NCI-H1048 (cell line): ENCODE measurements around the gene BZW2.

ENCODE experiments used
- DNase-seq: peaks from one replicate; lab custom pipeline; 2025; lab: John Stamatoyannopoulos, UW

BZW2 gene

GRCh38 chr7:16718111-16718656 is 72.2 kb downstream of the BZW2 start:
- DNase-seq, result no peak

DNA sequence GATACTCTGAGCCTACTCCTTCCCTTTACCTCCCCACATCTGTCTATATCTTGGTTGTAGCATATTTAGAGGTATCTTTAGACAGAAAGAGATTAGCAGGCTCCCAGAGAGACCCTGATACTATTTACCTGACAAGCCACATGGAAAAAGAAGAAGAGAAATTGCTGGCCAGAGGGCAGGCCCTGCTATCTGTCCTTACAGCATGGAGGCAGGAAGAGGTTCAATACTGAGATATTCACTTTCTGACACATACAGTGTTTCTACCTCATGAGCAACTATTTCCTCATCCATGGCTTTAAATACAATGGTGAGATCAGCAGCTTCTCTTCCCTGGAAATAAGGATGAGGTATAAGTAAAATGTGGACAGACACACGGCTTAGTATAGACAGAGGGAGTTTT is 73.7 kb downstream of the BZW2 start:
- DNase-seq, result no peak

DNA sequence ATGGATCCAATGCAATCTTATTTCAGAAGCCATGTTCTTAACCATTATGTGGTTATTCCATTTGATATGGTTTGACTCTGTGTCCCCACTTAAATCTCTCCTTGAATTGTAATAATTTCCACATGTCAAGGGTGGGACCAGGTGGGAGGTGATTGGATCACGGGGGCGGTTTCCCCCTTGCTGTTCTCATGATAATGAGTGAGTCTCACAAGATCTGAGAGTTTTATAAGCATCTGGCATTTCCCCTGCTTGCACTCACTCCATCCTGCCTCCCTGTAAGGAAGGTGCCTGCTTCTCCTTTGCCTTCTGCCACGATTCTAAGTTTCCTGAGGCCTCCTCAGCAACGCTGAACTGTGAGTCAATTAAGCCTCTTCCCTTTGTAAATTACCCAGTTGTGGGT is 75.6 kb downstream of the BZW2 start:
- no peak for DNase-seq

- no peak for DNase-seq
Observed at GRCh38 chr7:16724344-16724743, 78.4 kb downstream of the BZW2 start.

DNA sequence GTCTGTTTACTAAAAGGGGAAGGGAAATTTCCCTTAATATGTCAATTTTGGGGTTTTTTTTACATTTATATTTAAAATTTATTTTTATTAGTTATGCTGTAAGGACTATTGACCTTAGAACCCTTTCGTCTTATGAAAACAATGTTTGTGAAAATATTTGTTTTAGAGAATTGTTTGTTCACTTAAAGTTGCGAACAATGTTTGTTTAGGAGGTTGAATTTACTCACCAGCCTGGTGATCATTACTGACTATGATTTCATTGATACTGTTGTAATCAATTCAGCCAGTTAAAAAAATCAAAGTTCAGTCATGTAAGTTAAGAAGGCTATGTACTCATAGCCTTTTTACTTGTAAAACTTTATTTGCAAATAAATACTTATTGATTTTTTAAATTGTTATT is 80.2 kb downstream of the BZW2 start:
- DNase-seq, result no peak

DNA sequence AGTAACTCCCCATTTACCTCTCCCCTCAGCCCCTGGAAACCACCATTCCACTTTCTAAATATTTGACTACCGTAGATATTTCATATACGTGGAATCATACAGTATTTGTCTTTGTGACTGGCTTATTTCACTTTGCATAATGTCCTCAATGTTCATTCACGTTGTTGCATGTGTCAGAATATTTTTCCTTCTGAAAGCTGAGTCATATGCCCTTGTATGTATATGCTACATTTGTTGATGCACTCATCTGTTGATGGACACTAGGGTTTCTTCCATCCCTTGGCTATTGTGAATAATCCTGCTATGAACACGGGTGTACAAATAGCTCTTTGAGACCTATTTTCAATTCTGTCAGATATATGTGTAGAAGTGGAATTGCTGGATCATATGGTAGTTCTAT is 81.8 kb downstream of the BZW2 start:
- DNase-seq, result no peak

- no peak for DNase-seq
Observed at GRCh38 chr7:16728811-16729210, 82.8 kb downstream of the BZW2 start.

DNA sequence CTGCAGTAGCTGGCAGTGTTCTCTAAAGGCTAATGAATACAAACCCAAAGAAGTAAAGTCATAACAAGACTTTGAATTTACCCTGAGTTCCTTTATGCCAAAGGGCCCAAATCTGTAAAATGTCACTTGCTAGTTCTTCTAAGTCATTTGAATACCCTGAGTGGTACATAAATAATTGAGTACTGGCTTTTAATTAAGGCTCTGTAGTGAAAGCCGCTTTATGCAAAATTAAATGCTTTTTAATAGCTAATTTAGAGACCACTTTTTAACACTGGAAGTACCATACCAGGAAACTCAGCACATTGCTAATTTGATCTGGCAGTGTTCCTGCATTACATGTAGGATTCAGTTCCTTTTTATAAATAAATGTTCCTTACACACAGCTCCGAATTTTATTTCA is 83.6 kb downstream of the BZW2 start:
- no peak for DNase-seq

- no peak for DNase-seq
Observed at GRCh38 chr7:16730937-16731336, 85.0 kb downstream of the BZW2 start.

- DNase-seq, result no peak
Observed at GRCh38 chr7:16732828-16733227, 86.8 kb downstream of the BZW2 start.

GRCh38 chr7:16734148-16734726 is 88.3 kb downstream of the BZW2 start:
- no peak for DNase-seq

DNA sequence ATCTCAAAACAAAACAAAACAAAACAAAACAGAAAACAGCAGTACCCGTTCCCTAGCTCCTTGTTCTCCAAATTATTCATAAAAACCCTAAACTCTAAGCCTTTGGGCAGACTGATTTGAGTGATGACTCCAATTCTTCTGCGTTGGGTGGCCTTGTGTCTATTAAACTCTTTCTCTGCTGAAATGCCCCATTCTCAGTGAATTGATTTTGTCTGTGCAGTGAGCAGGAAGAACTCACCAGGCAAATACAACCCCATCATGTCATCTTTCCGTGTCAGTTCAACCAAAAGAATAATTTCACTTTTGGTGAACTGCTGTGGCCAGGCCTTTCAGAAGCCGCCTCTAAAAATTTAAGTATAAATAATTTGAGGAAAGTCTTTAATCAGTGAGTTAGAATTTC is 89.0 kb downstream of the BZW2 start:
- no peak for DNase-seq

DNA sequence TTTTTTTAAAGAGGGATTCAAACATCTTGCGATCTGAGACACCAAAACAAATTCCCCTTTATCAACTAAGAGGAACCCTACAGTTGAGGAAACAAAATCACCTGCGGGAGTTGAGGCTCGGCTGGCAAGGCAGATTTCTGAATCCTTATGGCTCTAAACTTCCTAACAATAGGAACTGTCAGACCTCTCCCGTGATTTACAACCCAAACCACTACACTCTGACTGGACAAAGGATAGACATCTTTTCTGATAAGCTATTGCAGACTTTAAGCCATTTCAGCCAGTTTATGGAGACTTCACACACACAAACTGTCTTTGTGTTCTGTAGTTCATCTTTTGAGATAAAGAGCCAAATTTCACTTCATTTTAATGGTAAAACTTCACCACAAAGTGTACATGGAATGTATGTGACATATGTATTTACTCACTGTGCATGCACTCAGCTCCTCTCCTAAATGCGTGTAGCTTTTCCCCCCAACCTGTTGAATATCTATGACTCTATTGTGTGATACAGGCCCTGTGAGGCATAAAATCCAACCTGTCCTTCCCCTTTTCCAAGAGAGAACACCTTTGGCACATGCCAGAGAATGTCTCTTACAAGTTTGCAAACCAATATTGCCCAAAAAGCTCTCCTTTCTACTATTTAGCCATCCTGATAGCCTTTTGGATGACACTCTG is 92.2 kb downstream of the BZW2 start:
- DNase-seq, result no peak

DNA sequence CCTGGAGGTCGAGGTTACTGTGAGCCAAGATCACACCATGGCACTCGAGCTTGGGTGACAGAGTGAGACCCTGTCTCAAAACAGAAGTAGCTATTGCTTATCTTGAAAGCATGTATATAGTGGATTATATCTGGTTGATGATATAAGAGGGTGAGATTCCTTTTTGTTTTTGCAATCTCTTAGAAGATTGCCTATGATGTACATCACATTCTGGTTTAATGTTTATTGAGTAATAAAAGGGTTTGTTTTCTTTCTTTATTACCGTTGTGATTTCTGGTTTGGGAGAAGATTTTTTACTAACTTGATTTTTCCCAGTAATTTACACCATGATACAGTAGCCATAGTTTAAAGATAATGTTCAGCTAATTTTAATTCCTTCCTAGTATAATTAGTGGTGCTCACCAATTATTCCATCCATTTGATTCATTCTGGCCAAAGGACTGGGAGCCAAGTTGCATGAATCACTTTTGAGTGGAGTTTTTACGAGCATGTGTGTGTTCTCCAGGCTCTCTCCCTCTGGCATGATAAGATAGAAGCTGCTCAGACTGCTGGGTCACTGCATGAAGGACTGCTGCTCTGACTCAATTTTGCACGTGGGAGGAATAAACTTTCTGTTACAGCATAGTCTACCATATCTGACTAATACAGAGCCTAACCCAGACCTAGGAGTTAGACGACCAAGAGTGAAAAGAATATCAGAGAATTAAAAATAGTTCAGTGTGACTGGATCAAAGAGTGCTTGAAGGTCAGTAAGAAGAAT is 94.1 kb downstream of the BZW2 start:
- DNase-seq, result no peak

- no peak for DNase-seq
Observed at GRCh38 chr7:16740623-16740953, 94.6 kb downstream of the BZW2 start.

DNA sequence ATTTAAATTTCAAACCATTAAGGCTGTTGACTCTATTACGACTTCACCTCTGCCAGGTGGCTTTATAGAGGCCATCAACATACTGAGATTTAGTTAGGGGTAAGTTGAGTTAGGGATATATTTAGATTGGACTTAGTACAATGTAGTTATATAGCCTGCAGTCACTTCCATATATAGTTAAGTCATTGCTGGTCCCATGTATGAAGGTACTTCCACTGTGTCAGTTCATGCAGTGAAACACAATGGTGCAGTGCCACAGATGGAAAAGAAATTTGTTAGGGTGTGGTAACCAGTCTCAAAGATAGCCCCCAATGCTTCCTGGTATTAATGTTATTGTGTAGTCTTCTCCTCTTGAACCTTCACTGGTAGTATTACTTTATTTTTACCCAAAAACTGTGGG is 95.0 kb downstream of the BZW2 start:
- DNase-seq, result no peak

GRCh38 chr7:16741676-16742075 is 95.7 kb downstream of the BZW2 start:
- DNase-seq, result no peak

- no peak for DNase-seq
Observed at GRCh38 chr7:16742547-16742946, 96.6 kb downstream of the BZW2 start.

- no peak for DNase-seq
Observed at GRCh38 chr7:16743236-16743635, 97.3 kb downstream of the BZW2 start.

DNA sequence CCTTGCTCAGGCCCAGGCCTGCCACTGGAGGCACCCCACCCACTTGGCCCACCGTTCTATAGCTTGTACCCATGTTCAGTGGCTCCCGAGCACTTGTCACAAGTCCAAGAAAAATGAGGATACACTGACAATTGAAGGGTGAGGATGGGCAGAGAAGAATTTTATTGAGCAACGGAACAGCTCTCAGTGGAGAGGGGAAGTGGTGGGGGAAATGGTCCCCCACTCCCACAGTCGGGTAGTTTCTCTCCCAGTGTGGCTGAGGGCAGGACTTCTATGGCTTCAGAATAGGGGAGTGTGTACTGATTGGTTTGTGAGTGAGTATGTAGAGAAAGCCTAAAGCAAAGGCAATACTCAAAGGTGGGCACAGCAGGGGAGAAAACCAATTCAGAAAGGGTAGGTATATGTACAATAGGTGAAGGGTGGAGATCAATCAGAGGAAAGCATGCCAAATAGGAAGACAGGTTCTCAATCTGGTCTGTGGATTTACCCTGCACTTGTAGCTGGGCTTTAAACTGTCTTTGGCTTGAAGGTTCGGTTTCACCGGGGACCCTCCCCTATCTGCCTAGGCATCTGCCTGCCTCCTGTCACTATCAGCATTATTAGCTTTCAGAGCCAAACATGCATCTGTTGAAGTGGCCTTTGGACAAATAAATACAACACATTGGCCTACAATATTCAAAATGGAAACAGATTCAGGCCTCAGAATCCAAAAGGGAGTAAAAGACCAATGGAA is 98.7 kb downstream of the BZW2 start:
- DNase-seq, result no peak

GRCh38 chr7:16745645-16746044 is 99.7 kb downstream of the BZW2 start:
- DNase-seq, result no peak

DNA sequence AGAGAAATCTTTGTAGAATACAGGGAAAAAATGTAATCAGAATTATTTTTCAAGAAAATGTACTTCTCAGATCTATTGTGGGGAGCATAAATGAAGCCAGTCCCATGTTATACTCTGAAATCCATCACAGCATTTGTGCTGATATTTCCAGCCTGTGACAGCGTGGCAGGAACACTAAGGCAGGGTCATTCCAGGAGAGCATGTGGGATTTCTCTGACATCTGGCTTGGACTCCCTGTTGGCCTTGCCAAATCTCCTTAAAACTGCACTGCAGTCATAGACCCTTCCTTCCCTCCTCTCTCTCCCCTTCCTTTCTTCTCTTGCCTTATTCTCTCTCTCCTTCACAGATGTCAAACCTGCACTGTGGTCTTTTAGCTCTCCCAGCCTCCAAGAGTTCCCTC is 101.1 kb downstream of the BZW2 start:
- DNase-seq, result no peak
